AG09309 (cell line): ENCODE results near the gene TRIM66.
A peak's percentile ranks its signal among the peaks of the same experiment; 100 is the strongest.

Experiments
- DNase-seq: peaks from one replicate; pipeline ENCODE4 v3.0.0-alpha.2; 2010; ENCODE audit warnings: low read depth
- H3K4me3 ChIP-seq: 2 replicates; pipeline ENCODE4 v1.5.1; 2011; ENCODE audit warnings: mild to moderate bottlenecking, low read depth, low read length, moderate library complexity; ENCODE audit not compliant: control insufficient read depth
- CTCF ChIP-seq: IDR thresholded peaks from 2 replicates; pipeline ENCODE4 v1.5.1; 2011; ENCODE audit warnings: mild to moderate bottlenecking, low read depth, low read length, inconsistent platforms; ENCODE audit not compliant: insufficient read depth, control insufficient read depth; ENCODE audit errors: missing control alignments

TRIM66 gene

GRCh38 chr11:8661001-8661795, 21.3 kb downstream of the TRIM66 start:
- TF ChIP-seq CTCF = no peak

GRCh38 chr11:8658321-8659057, 24.0 kb downstream of the TRIM66 start:
- no peak for DNase-seq
- TF ChIP-seq CTCF = no peak
- no peak overlapping the region for H3K4me3 ChIP-seq

More at GRCh38 chr11:8661001-8661795, 21.3 kb downstream of the TRIM66 start:
- DNase-seq = no peak
- H3K4me3 ChIP-seq = no peak overlapping the region

GRCh38 chr11:8656291-8656690, 26.2 kb downstream of the TRIM66 start:
- no peak for TF ChIP-seq CTCF
- no peak overlapping the region for H3K4me3 ChIP-seq
- no peak for DNase-seq

GRCh38 chr11:8654503-8654902, 28.0 kb downstream of the TRIM66 start:
- no peak for DNase-seq
- no peak overlapping the region for H3K4me3 ChIP-seq
- no peak for TF ChIP-seq CTCF

- DNase-seq = peak; percentile 90
- H3K4me3 ChIP-seq = no peak overlapping the region
- TF ChIP-seq CTCF = no peak
Measured at GRCh38 chr11:8652140-8652539, 30.3 kb downstream of the TRIM66 start.

- H3K4me3 ChIP-seq = no peak overlapping the region
- no peak for DNase-seq
- no peak for TF ChIP-seq CTCF
Measured at GRCh38 chr11:8650401-8650990, 32.0 kb downstream of the TRIM66 start.
